MCF 10A (cell line): ENCODE measurements around the gene GET3. TPM values are rescaled to one million over a fixed set of nuclear protein-coding genes. Genes with fewer than 3 reads are reported as not detected.
"Not testable (repeated sequence)": the region's sequence is repeated elsewhere in the genome, so short reads cannot be mapped to it uniquely, and the experiment has no call there.

Source experiments
- BruUV-seq: library from RNA; stranded (reverse); fragments of 400-500 nt; replicated peaks from 2 replicates; lab custom pipeline; 2021; lab: Mats Ljungman, UMichigan
- CTCF ChIA-PET: fragments of 300-600 bp; sonication (Branson Sonifier 250); formaldehyde crosslinking; extraction: SDS; loops from one replicate; lab custom pipeline; 2021; ENCODE audit warnings: antibody characterized with exemption, inconsistent platforms; lab: Yijun Ruan, JAX
- POLR2A ChIA-PET: fragments of 300-600, 350-650 bp; sonication (Branson Sonifier 250); formaldehyde crosslinking; extraction: SDS; loops from one replicate; lab custom pipeline; 2020; ENCODE audit warnings: antibody characterized with exemption, inconsistent platforms; lab: Yijun Ruan, JAX
- DNase-seq: peaks from one replicate; pipeline ENCODE4 v3.0.0-alpha.2; 2018; ENCODE audit not compliant: unreplicated experiment
- H3K27ac Mint-ChIP-seq: one replicate; pipeline ENCODE4 v1.8.0; 2022; ENCODE audit warnings: mild to moderate bottlenecking, low read depth, mixed read lengths; ENCODE audit not compliant: unreplicated experiment
- H3K27me3 Mint-ChIP-seq: one replicate; pipeline ENCODE4 v1.8.0; 2022; ENCODE audit warnings: mixed read lengths; ENCODE audit not compliant: insufficient read depth, unreplicated experiment
- H3K36me3 Mint-ChIP-seq: one replicate; pipeline ENCODE4 v1.8.0; 2022; ENCODE audit warnings: mild to moderate bottlenecking, moderate library complexity, mixed read lengths; ENCODE audit not compliant: insufficient read depth, unreplicated experiment
- H3K4me1 Mint-ChIP-seq: one replicate; pipeline ENCODE4 v1.8.0; 2022; ENCODE audit warnings: mixed read lengths; ENCODE audit not compliant: insufficient read depth, unreplicated experiment
- H3K4me3 Mint-ChIP-seq: one replicate; pipeline ENCODE4 v1.8.0; 2022; ENCODE audit warnings: mild to moderate bottlenecking, moderate library complexity, mixed read lengths; ENCODE audit not compliant: unreplicated experiment
- H3K9me3 Mint-ChIP-seq: one replicate; pipeline ENCODE4 v1.8.0; 2022; ENCODE audit warnings: mixed read lengths; ENCODE audit not compliant: unreplicated experiment
- CTCF ChIP-seq: fragments of 200-600 bp; IDR thresholded peaks from one replicate; pipeline ENCODE4 v1.8.0; 2022; ENCODE audit warnings: antibody characterized with exemption, mild to moderate bottlenecking; ENCODE audit not compliant: unreplicated experiment
- intact Hi-C: fragments of 100-400 bp; cut with micrococcal nuclease; formaldehyde crosslinking; loops from 2 replicates; pipeline ENCODE4 v1.14.1; 2022
- total RNA-seq: library from RNA; stranded (reverse); gene quantifications from 2 replicates; pipeline ENCODE4 v1.2.3, GENCODE V29; 2022

GET3 gene
- total RNA-seq, 1 experiment from 2014 or later = 62.9 TPM

- ChIA-PET POLR2A (interaction anchor here (0.7 to 2.7 kb wide), 13 partner anchors 9 to 104 kb away, joined by 3 to 25 read pairs (median 6); partner anchors contain the start of genes DHPS, GET3 and TNPO2), CTCF (interaction anchor here (1.1 to 1.6 kb wide), 3 partner anchors 10 to 22 kb away, joined by 4 to 5 read pairs (median 4); no protein-coding TSS in a partner anchor)
- Mint-ChIP-seq H3K4me3 (peak overlapping the region; percentile 83), H3K27ac (peak overlapping the region; percentile 75), H3K36me3 (peaks cover 58% of the 10 kb centered on the region), H3K4me1 (peaks cover 5% of the 10 kb centered on the region), H3K27me3 (no peaks in the 10 kb centered on the region), H3K9me3 (no peaks in the 10 kb centered on the region)
- no peak for TF ChIP-seq CTCF
- intact Hi-C loops = loop anchor here (1.0 kb wide), 1 partner anchor 15 kb away; the partner anchor contains the start of gene DHPS
- no peak for DNase-seq
- no TSS peak for BruUV-seq
These were observed 41.3 kb upstream of the GET3 start for GRCh38 chr19:12695997-12696365.

- Mint-ChIP-seq H3K36me3 (peaks cover 56% of the 10 kb centered on the region), H3K4me3 (peak within 1 kb of the TSS; percentile 83), H3K4me1 (peaks cover 5% of the 10 kb centered on the region), H3K27me3 (no peaks in the 10 kb centered on the region), H3K27ac (peak within 1 kb of the TSS; percentile 75), H3K9me3 (no peaks in the 10 kb centered on the region)
- ChIA-PET CTCF (interaction anchor here (0.5 to 1.6 kb wide), 3 partner anchors 21 to 98 kb away, joined by 3 to 4 read pairs (median 3); no protein-coding TSS in a partner anchor), POLR2A (interaction anchor here (0.7 to 2.7 kb wide), 17 partner anchors 9 to 104 kb away, joined by 3 to 25 read pairs (median 5); partner anchors contain the start of genes DHPS, GET3, TNPO2 and ZNF490)
- intact Hi-C loops = loop anchor here (1.0 kb wide), 1 partner anchor 15 kb away; the partner anchor contains the start of gene DHPS
- TSS peak; percentile 94 for BruUV-seq
- peak; percentile 93 for DNase-seq
- TF ChIP-seq CTCF = no peak
These were observed 40.6 kb upstream of the GET3 start, which contains the start of gene FBXW9 for GRCh38 chr19:12696366-12697335. Gene FBXW9, minus strand, starts transcription at chr19:12696631. Its CDS starts 50 bp downstream, at chr19:12696581.

GRCh38 chr19:12697425-12697824, 39.9 kb upstream of the GET3 start:
- DNase-seq, H3K4me1 Mint-ChIP-seq, H3K27me3 Mint-ChIP-seq, H3K9me3 Mint-ChIP-seq, BruUV-seq, intact Hi-C loops, H3K27ac Mint-ChIP-seq: not testable (repeated sequence)
- Mint-ChIP-seq H3K4me3 (peak overlapping the region; percentile 83), H3K36me3 (peaks cover 55% of the 10 kb centered on the region)
- POLR2A ChIA-PET = interaction anchor here (0.7 to 2.7 kb wide), 13 partner anchors 8 to 104 kb away, joined by 3 to 25 read pairs (median 6); partner anchors contain the start of genes DHPS, GET3, TNPO2 and ZNF490
- CTCF ChIA-PET = interaction anchor here (0.5 to 1.6 kb wide), 5 partner anchors 20 to 98 kb away, joined by 3 to 6 read pairs (median 3); no protein-coding TSS in a partner anchor

- no peak for TF ChIP-seq CTCF
- peak overlapping the region; percentile 20 for H3K27ac Mint-ChIP-seq
- peaks cover 59% of the 10 kb centered on the region for H3K36me3 Mint-ChIP-seq
- ChIA-PET CTCF (interaction anchor here (0.8 to 1.1 kb wide), 2 partner anchors 28 to 35 kb away, joined by 3 to 6 read pairs; no protein-coding TSS in a partner anchor), POLR2A (interaction anchor here (0.6 to 2.0 kb wide), 2 partner anchors 10 to 19 kb away, joined by 3 to 13 read pairs; no protein-coding TSS in a partner anchor)
- no peaks in the 10 kb centered on the region for H3K27me3 Mint-ChIP-seq
- intact Hi-C loops = no loop called here
- peaks cover 5% of the 10 kb centered on the region for H3K4me1 Mint-ChIP-seq
- H3K9me3 Mint-ChIP-seq = no peaks in the 10 kb centered on the region
- BruUV-seq = no TSS peak
- DNase-seq = no peak
- peak overlapping the region; percentile 48 for H3K4me3 Mint-ChIP-seq
These were observed 39.2 kb upstream of the GET3 start for GRCh38 chr19:12698138-12698537.
